GM19239 (cell line): ENCODE data around the gene USP32.

Experiments used
- DNase-seq: peaks from one replicate; pipeline ENCODE4 v3.0.0; 2011; ENCODE audit warnings: low spot score; ENCODE audit not compliant: insufficient read length
- FAIRE-seq: peaks from 2 replicates; lab custom pipeline; 2011; peaks lifted over from hg19 to GRCh38; lab: Jason Lieb, UNC

The USP32 gene

GRCh38 chr17:60305141-60305540 lies 86.8 kb downstream of the USP32 start:
- no peak for DNase-seq
- FAIRE-seq, result peak; percentile 99

- DNase-seq (no peak), FAIRE-seq (no peak)
Observed at GRCh38 chr17:60304502-60304901, 87.4 kb downstream of the USP32 start.

GRCh38 chr17:60303406-60304099 lies 88.4 kb downstream of the USP32 start:
- peak; percentile 23 for FAIRE-seq
- no peak for DNase-seq

DNA sequence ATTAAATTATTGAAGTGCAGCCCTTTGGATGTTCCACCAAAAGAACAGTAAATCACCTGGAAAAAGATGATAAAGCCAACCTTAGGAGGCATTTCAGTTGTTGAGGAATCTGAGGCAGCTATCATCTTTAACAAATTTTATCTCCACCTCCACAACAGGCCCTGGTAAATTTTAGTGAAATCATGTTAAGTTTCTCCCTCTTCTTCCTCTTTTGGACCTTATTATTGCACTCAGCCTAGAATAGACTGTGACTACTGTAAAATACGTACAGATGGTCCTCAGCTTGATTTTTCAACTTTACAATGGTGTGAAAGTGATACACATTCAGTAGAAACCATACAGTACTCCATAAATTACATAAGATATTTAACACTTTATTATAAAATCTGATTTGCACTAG lies 90.3 kb downstream of the USP32 start:
- DNase-seq, result no peak
- peak; percentile 63 for FAIRE-seq

- FAIRE-seq (no peak), DNase-seq (no peak)
Observed at GRCh38 chr17:60300949-60301348, 91.0 kb downstream of the USP32 start.

- DNase-seq (no peak), FAIRE-seq (no peak)
Observed at GRCh38 chr17:60300011-60300410, 91.9 kb downstream of the USP32 start.

GRCh38 chr17:60297760-60298401 lies 94.1 kb downstream of the USP32 start:
- no peak for DNase-seq
- FAIRE-seq, result no peak

DNA sequence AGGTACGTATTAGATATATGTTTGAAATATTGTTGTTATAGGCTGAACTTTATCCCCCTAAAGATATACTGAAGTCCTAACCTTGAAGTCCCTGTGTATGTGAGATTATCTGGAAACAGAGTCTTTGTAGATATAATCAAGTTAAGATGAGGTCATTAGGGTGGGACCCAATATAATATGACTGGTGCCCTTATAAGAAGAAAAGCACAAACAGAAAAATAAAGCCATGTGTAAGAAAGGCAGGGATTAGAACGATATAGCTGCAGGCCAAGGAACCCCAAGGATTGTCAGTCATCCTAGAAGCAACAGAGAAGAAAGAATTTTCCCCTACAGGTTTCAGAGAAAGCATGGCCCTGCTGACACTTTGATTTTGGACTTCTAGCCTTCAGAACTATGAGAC lies 95.8 kb downstream of the USP32 start:
- DNase-seq (no peak), FAIRE-seq (no peak)

DNA sequence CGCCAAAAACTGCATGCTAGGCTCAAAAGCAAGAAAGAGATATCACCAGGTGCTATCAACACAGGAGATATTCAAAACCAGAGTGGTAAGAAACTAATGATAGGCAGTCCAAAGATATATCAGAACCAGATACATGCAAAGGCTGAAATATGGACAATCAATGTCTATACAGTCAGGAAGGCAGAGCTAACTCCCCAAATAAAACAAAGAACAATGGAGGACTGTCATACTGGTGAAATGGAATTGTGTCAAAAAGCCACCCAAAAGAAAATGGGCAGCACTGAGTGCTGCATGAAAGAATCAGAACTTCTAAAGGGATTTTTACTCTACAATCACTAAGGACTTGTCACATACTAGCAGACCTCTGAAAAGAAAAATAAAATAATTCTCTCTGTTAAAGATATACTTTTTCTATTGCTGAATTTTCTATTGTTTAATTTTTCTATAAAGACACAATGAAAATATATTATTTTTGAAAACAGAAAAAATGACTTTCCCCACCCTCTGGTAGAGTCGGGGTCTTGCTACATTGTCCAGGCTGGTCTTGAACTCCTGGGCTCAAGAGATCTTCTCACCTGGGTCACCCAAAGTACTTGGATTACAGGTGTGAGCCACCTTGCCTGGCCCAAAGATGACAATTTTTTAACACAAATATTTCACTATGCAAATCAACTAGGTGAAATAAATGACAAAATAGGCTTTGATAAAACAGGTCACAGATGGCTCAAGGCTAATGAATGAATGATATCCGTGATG lies 98.2 kb downstream of the USP32 start:
- no peak for DNase-seq
- no peak for FAIRE-seq

GRCh38 chr17:60292697-60293096 lies 99.2 kb downstream of the USP32 start:
- DNase-seq, result no peak
- FAIRE-seq, result no peak

DNA sequence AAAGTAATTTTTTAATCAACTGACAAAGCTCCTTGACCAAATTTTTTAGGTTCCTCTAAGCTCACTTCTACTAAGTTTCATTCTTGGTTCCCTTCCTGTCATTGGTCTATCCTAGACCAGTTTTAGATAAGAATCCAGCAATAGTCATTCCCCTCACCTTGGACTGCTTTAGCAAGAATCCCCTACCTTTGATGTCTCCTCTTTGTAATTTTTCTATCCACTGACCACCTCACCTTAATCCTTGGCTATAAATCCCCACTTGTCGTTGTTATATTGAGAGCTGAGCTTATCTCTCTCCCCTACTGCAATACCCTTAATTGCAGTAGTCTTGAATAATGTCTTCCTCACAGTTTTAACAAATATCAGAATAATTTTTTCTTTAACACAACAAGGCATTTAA lies 107.2 kb downstream of the USP32 start:
- no peak for FAIRE-seq
- DNase-seq, result no peak

GRCh38 chr17:60283816-60284215 lies 108.1 kb downstream of the USP32 start:
- FAIRE-seq (no peak), DNase-seq (no peak)

GRCh38 chr17:60280673-60281072 lies 111.3 kb downstream of the USP32 start:
- DNase-seq (no peak), FAIRE-seq (no peak)

DNA sequence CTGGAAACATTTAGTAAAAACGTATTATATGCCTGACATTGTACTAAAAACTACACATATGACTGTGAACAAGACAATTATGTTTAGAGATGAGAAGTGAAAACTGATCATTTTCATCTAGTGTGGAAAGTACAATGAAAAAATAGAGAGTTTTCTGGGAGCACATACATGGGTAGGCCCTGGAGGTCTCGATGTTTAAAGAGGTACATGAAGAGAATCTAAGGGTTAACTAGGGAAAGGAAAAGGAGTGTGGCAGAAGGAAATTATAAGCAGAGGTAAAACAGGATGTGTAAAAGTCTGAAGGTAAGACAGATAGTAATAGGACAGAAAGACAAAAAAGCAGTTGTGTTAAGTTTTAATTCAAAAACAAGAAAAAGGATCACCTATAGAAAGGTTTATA lies 113.7 kb downstream of the USP32 start:
- DNase-seq (no peak), FAIRE-seq (no peak)

GRCh38 chr17:60277258-60277657 lies 114.7 kb downstream of the USP32 start:
- FAIRE-seq, result no peak

GRCh38 chr17:60269417-60269816 lies 122.5 kb downstream of the USP32 start:
- DNase-seq, result no peak
- no peak for FAIRE-seq

More at GRCh38 chr17:60277258-60277657, 114.7 kb downstream of the USP32 start:
- no peak for DNase-seq

DNA sequence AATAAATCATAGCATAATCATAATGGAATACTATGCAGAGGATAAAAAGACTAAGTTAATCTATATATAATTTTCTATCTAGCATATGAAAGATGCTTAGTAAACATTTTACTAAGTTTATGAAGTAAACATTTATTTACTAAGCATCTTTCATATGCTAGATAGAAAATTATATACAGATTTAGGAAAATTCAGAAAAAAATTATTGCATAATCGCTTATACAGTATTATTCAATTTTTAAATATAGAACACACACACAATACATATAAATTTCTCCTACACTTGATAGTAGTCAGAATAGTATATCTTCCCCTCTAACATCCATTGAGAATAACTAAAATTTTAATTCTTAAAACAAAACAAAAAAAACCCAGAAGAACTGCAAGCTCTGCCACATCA lies 131.4 kb downstream of the USP32 start:
- DNase-seq (no peak), FAIRE-seq (no peak)

- DNase-seq (no peak), FAIRE-seq (no peak)
Observed at GRCh38 chr17:60258313-60258712, 133.6 kb downstream of the USP32 start.

GRCh38 chr17:60256174-60256573 lies 135.8 kb downstream of the USP32 start:
- FAIRE-seq (no peak), DNase-seq (no peak)

DNA sequence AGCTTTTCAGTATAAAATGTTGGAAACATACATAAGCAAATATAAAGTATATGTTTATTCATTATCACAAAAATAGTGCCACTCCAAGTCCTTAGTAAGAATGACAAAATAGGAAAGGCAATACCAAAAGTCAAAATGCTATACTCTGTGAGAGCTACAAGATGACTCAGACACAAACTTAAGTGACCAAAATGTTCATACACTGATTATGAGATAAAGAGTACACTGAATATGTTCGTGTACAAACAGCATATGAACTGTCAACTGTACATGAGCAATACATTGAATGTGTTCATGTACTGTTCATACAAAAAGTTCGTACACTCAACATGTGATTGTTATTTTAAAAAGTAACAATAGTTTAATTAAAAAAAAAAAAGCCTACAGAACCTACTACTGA lies 138.9 kb downstream of the USP32 start:
- no peak for DNase-seq
- FAIRE-seq, result no peak

DNA sequence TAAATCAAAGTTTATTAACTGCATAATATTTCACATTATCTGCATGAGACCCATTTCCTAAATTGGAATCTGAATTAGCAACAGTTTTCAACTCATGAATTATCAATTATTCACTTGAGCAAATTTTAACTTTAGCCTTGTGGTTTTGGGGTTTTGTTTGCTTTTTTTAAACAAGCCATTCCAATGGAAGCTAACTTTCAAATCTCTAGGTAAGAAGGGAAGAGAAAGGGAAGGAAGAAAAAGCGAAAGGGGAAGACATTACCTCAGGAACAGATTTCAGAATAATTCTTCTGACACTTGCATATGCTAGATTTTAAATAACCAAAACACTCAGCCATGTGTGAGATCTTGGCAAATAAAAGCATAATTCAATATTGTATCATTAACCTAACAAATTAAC lies 139.5 kb downstream of the USP32 start:
- DNase-seq, result no peak
- FAIRE-seq, result peak; percentile 53
